GM18507 (cell line): Measurements from ENCODE around the gene BICDL1.

Source experiments
- DNase-seq: peaks from one replicate; pipeline ENCODE4 v3.0.0; 2011; ENCODE audit warnings: low read depth; ENCODE audit not compliant: insufficient read length; ENCODE audit errors: extremely low spot score
- FAIRE-seq: peaks from 2 replicates; lab custom pipeline; 2011; peaks lifted over from hg19 to GRCh38; lab: Jason Lieb, UNC

BICDL1 gene

GRCh38 chr12:120047072-120047471, 58.0 kb downstream of the BICDL1 start:
- no peak for DNase-seq
- no peak for FAIRE-seq

GRCh38 chr12:120048263-120048662, 59.2 kb downstream of the BICDL1 start:
- FAIRE-seq: peak; percentile 12
- DNase-seq: no peak

GRCh38 chr12:120049426-120049825, 60.4 kb downstream of the BICDL1 start:
- DNase-seq: no peak
- no peak for FAIRE-seq

GRCh38 chr12:120051535-120051934, 62.5 kb downstream of the BICDL1 start:
- DNase-seq (no peak), FAIRE-seq (no peak)

- FAIRE-seq: no peak
Observed at GRCh38 chr12:120054293-120054692, 65.3 kb downstream of the BICDL1 start.

GRCh38 chr12:120055231-120056000, 66.4 kb downstream of the BICDL1 start:
- FAIRE-seq: no peak
- DNase-seq: no peak

More at GRCh38 chr12:120054293-120054692, 65.3 kb downstream of the BICDL1 start:
- DNase-seq: no peak

GRCh38 chr12:120056739-120057138, 67.7 kb downstream of the BICDL1 start:
- FAIRE-seq: no peak

GRCh38 chr12:120060196-120060595, 71.2 kb downstream of the BICDL1 start:
- no peak for FAIRE-seq
- DNase-seq: no peak

More at GRCh38 chr12:120056739-120057138, 67.7 kb downstream of the BICDL1 start:
- DNase-seq: no peak

GRCh38 chr12:120060717-120061116, 71.7 kb downstream of the BICDL1 start:
- FAIRE-seq (no peak), DNase-seq (no peak)

- no peak for FAIRE-seq
Observed at GRCh38 chr12:120061575-120062214, 72.7 kb downstream of the BICDL1 start.

GRCh38 chr12:120062976-120063579, 74.0 kb downstream of the BICDL1 start:
- DNase-seq (no peak), FAIRE-seq (no peak)

More at GRCh38 chr12:120061575-120062214, 72.7 kb downstream of the BICDL1 start:
- no peak for DNase-seq

- DNase-seq: no peak
- no peak for FAIRE-seq
Observed at GRCh38 chr12:120064054-120064940, 75.3 kb downstream of the BICDL1 start.

GRCh38 chr12:120065472-120065871, 76.4 kb downstream of the BICDL1 start:
- DNase-seq (no peak), FAIRE-seq (no peak)

GRCh38 chr12:120066341-120066740, 77.3 kb downstream of the BICDL1 start:
- FAIRE-seq (no peak), DNase-seq (no peak)

GRCh38 chr12:120067084-120067869, 78.2 kb downstream of the BICDL1 start:
- no peak for FAIRE-seq
- no peak for DNase-seq

GRCh38 chr12:120067901-120068300, 78.9 kb downstream of the BICDL1 start:
- DNase-seq (no peak), FAIRE-seq (no peak)

- FAIRE-seq: no peak
- DNase-seq: no peak
Observed at GRCh38 chr12:120069278-120069677, 80.2 kb downstream of the BICDL1 start.

GRCh38 chr12:120071493-120072020, 82.5 kb downstream of the BICDL1 start:
- no peak for DNase-seq
- FAIRE-seq: no peak
